ENCODE measurements around the gene PTPRE.

GRCh38 chr10:128048819-128049210, 141.9 kb downstream of the PTPRE start:
- TF ChIP-seq CTCF (IDR thresholded peaks at IDR 0.05) (no peak), ZSCAN18 (CRISPR knock-in tag; IDR thresholded peaks at IDR 0.05) (no peak), ATF2 (CRISPR knock-in tag; IDR thresholded peaks at IDR 0.05; ENCODE audit: borderline replicate concordance, low read depth) (no peak), E2F1 (CRISPR knock-in tag; IDR thresholded peaks at IDR 0.05) (no peak), ZNF671 (CRISPR knock-in tag; IDR thresholded peaks at IDR 0.05) (no peak), IRF1 (CRISPR knock-in tag; IDR thresholded peaks at IDR 0.05) (no peak), NR2C2 (CRISPR knock-in tag; IDR thresholded peaks at IDR 0.05) (no peak), ZNF219 (CRISPR knock-in tag; IDR thresholded peaks at IDR 0.05; ENCODE audit: borderline replicate concordance) (no peak), ZNF423 (CRISPR knock-in tag; IDR thresholded peaks at IDR 0.05) (no peak), JUN (CRISPR knock-in tag; IDR thresholded peaks at IDR 0.05) (no peak), NR3C1 (CRISPR knock-in tag; conservative IDR thresholded peaks at IDR 0.05; ENCODE audit: low read depth) (no peak), TCF7 (CRISPR knock-in tag; IDR thresholded peaks at IDR 0.05; ENCODE audit: low read depth) (no peak), ESRRA (CRISPR knock-in tag; IDR thresholded peaks at IDR 0.05; ENCODE audit: borderline replicate concordance) (no peak)
